Measurements from ENCODE around the gene CDC42BPG. TPM values are rescaled to one million over a fixed set of nuclear protein-coding genes. Genes with fewer than 3 reads are reported as not detected.

CDC42BPG gene
- total RNA-seq, 1 experiment from 2014 or later, result 24.9 TPM

GRCh38 chr11:64833198-64833502 is 11.3 kb downstream of the CDC42BPG start:
- Histone ChIP-seq H3K9me3 (ENCODE audit: control insufficient read depth, low read depth, low read length) (no peaks in the 10 kb centered on the region), H3K4me2 (ENCODE audit: insufficient read depth, insufficient read length, low read length) (no peak overlapping the region), H3K79me2 (ENCODE audit: insufficient read depth, low read length) (no peaks in the 10 kb centered on the region), H3K27ac (ENCODE audit: insufficient read length, low read depth, low read length) (no peak overlapping the region), H3K27me3 (ENCODE audit: insufficient read depth, low read length) (no peaks in the 10 kb centered on the region), H3K79me1 (ENCODE audit: insufficient read depth, low read depth, low read length, poor library complexity, severe bottlenecking) (no peaks in the 10 kb centered on the region), H3K4me1 (ENCODE audit: insufficient read depth, low read length) (no peaks in the 10 kb centered on the region), H3K23me2 (ENCODE audit: insufficient read length, low read depth, low read length, poor library complexity, severe bottlenecking) (no peaks in the 10 kb centered on the region), H2BK20ac (ENCODE audit: low read depth, low read length, poor library complexity, severe bottlenecking) (no peak overlapping the region), H3K4ac (ENCODE audit: low read depth, low read length) (no peak overlapping the region), H4K91ac (ENCODE audit: insufficient read length, low read depth, low read length) (no peak overlapping the region), H2AK5ac (ENCODE audit: insufficient read length, low read length) (no peak overlapping the region), H4K5ac (ENCODE audit: insufficient read length, low read depth, low read length) (no peak overlapping the region), H2BK5ac (ENCODE audit: insufficient read length, low read length) (no peak overlapping the region), H3K14ac (ENCODE audit: insufficient read depth, low read length) (no peak overlapping the region), H3T11ph (ENCODE audit: low read length) (no peak overlapping the region), H2BK120ac (ENCODE audit: low read depth, low read length, poor library complexity, severe bottlenecking) (no peak overlapping the region), H2BK12ac (ENCODE audit: insufficient read length, low read depth, low read length) (no peak overlapping the region), H3K9ac (ENCODE audit: extremely low read depth, insufficient read length, low read length) (no peak overlapping the region), H4K8ac (replicated peaks; ENCODE audit: insufficient read length, low read depth, low read length) (no peak overlapping the region), H3K56ac (ENCODE audit: insufficient read length, low read depth, low read length) (no peak overlapping the region), H4K20me1 (ENCODE audit: control insufficient read depth, insufficient read depth, insufficient read length) (no peaks in the 10 kb centered on the region), H2AFZ (ENCODE audit: low read length) (no peak overlapping the region), H2BK15ac (ENCODE audit: low read depth, low read length) (no peak overlapping the region), H3K23ac (ENCODE audit: insufficient read length, low read depth, low read length) (no peak overlapping the region), H3K18ac (ENCODE audit: insufficient read length, low read depth, low read length) (no peak overlapping the region)
- Mint-ChIP-seq H3K9me3 (no peaks in the 10 kb centered on the region), H3K4me3 (no peak overlapping the region; a peak in 1 of 5 replicates), H3K4me1 (no peaks in the 10 kb centered on the region), H3K27me3 (ENCODE audit: low read depth) (no peaks in the 10 kb centered on the region), H3K36me3 (ENCODE audit: insufficient read depth in 1 of 3, low read depth in 3 of 3) (peaks cover 0 to 35% (median 16%) of the 10 kb centered on the region in 3 experiments; a peak in 4 of 7 replicates), H3K27ac (no peak overlapping the region)
- no peak for DNase-seq
- no CpG with 5 or more reads among the region's 12 CpGs for WGBS (ENCODE audit: extremely low coverage, insufficient read length, low lambda C conversion rate)
- no peak for TF ChIP-seq CTCF (conservative IDR thresholded peaks at IDR 0.05)
